K562 (cell line): Measurements from ENCODE around the gene UNC93B1. TPM values are rescaled to one million over a fixed set of nuclear protein-coding genes. Genes with fewer than 3 reads are reported as not detected.
A peak's percentile ranks its signal among the peaks of the same experiment; 100 is the strongest.

Experiments used
- ATAC-seq: fragments of 200-7000 bp; cut with Tn5 transposase; 3 replicates; pipeline ENCODE4 v1.9.1; 2020; ENCODE audit warnings: moderate library complexity
- BruUV-seq: library from RNA; stranded (reverse); fragments of 400-500 nt; replicated peaks from 2 replicates; lab custom pipeline; 2021; lab: Mats Ljungman, UMichigan
- CTCF ChIA-PET: fragments of 300-600 bp; formaldehyde crosslinking; extraction: SDS; loops from one replicate; lab custom pipeline; 2021; ENCODE audit warnings: low intra/inter-chr PET ratio; lab: Yijun Ruan, JAX
- POLR2A ChIA-PET: fragments of 300-600, 350-650 bp; sonication (Branson Sonifier 250); formaldehyde crosslinking; extraction: SDS; loops from one replicate; lab custom pipeline; 2021; ENCODE audit warnings: antibody characterized with exemption, inconsistent platforms; lab: Yijun Ruan, JAX
- DNase-seq, 4 experiments: peaks; one replicate each; pipeline versions ENCODE4 v3.0.0 to v3.0.0-alpha.2; 2011 to 2018; ENCODE audit warnings: low spot score in 3 of 4, mixed read lengths in 3 of 4; ENCODE audit errors: extremely low read depth in 1 of 4
- FAIRE-seq: peaks from 2 replicates; lab custom pipeline; 2011; peaks lifted over from hg19 to GRCh38; lab: Jason Lieb, UNC
- H2AFZ ChIP-seq: 2 replicates; pipeline ENCODE4 v1.6.0; 2011; ENCODE audit warnings: low read depth, low read length, control low read depth, inconsistent platforms
- H3K27ac ChIP-seq: fragments of 200-600 bp; 3 replicates; pipeline ENCODE4 v1.8.0; 2011; ENCODE audit warnings: low read depth, mild to moderate bottlenecking, control low read depth, inconsistent platforms, low read length, moderate library complexity, mixed read lengths; ENCODE audit errors: extremely low read depth
- H3K27me3 ChIP-seq, 2 experiments: fragments of 300-600 bp in 1 of 2; 2 replicates in 1 of 2; 3 replicates in 1 of 2; pipeline versions ENCODE4 v1.6.0 to v1.8.0; 2011; ENCODE audit warnings: inconsistent platforms in 2 of 2, low read length in 2 of 2, mild to moderate bottlenecking in 1 of 2, mixed read lengths in 1 of 2, moderate library complexity in 1 of 2; ENCODE audit not compliant: control insufficient read depth in 2 of 2, insufficient read depth in 2 of 2
- H3K36me3 ChIP-seq: fragments of 300-600 bp; 3 replicates; pipeline ENCODE4 v1.8.0; 2011; ENCODE audit warnings: mild to moderate bottlenecking, low read length, inconsistent platforms; ENCODE audit not compliant: control insufficient read depth, insufficient read depth
- H3K4me1 ChIP-seq, 2 experiments: fragments of 200-600 bp in 1 of 2; replicated peaks in 1 of 2; 2 replicates in 1 of 2; 3 replicates in 1 of 2; pipeline versions ENCODE4 v1.5.1 to v1.8.0; 2011; ENCODE audit warnings: inconsistent platforms in 2 of 2, low read length in 2 of 2, mild to moderate bottlenecking in 1 of 2, mixed read lengths in 1 of 2, moderate library complexity in 1 of 2; ENCODE audit not compliant: control insufficient read depth in 2 of 2, insufficient read depth in 2 of 2
- H3K4me2 ChIP-seq: 2 replicates; pipeline ENCODE4 v1.6.1; 2011; ENCODE audit warnings: low read length, control low read depth, inconsistent platforms, mixed read lengths; ENCODE audit not compliant: insufficient read depth
- H3K4me3 ChIP-seq: fragments of 200-600 bp; sonication (generic), shearing (Covaris generic); 2 replicates; pipeline ENCODE4 v1.5.1; 2016; ENCODE audit warnings: control low read depth, inconsistent platforms
- H3K79me2 ChIP-seq: fragments of 200-600 bp; 3 replicates; pipeline ENCODE4 v1.8.0; 2011; ENCODE audit warnings: low read length, inconsistent platforms; ENCODE audit not compliant: control insufficient read depth, insufficient read depth
- H3K9ac ChIP-seq, 2 experiments: 2 replicates each; pipeline versions ENCODE4 v1.6.0 to v1.6.1; 2011; ENCODE audit warnings: low read depth in 2 of 2, low read length in 2 of 2, control low read depth in 1 of 2, inconsistent platforms in 1 of 2, mild to moderate bottlenecking in 1 of 2, mixed read lengths in 1 of 2; ENCODE audit not compliant: insufficient read depth in 1 of 2
- H3K9me1 ChIP-seq: one replicate; pipeline ENCODE4 v1.6.0; 2011; ENCODE audit warnings: inconsistent platforms, mild to moderate bottlenecking, low read length, moderate library complexity; ENCODE audit not compliant: control insufficient read depth, insufficient read depth
- H3K9me3 ChIP-seq: replicated peaks from 2 replicates; pipeline ENCODE4 v1.5.1; 2011; ENCODE audit warnings: low read depth, low read length, inconsistent platforms; ENCODE audit not compliant: control insufficient read depth, insufficient read depth
- H4K20me1 ChIP-seq: replicated peaks from 2 replicates; pipeline ENCODE4 v1.6.1; 2011; ENCODE audit warnings: low read length, inconsistent platforms, mixed read lengths; ENCODE audit not compliant: control insufficient read depth, insufficient read depth
- BCOR ChIP-seq: fragments of 450-650 bp; IDR thresholded peaks from 2 replicates; pipeline ENCODE4 v1.6.1; 2016
- CHD1 ChIP-seq: fragments of 200-600 bp; sonication (generic); IDR thresholded peaks from one replicate; pipeline ENCODE4 v1.6.1; 2012; ENCODE audit warnings: mild to moderate bottlenecking, moderate library complexity, low read length, inconsistent platforms
- DDX20 ChIP-seq: fragments of 450-650 bp; IDR thresholded peaks from 2 replicates; pipeline ENCODE4 v1.6.1; 2016; ENCODE audit warnings: missing genetic modification characterization, low read depth, mild to moderate bottlenecking, missing compliant biosample characterization, moderate library complexity
- ERF ChIP-seq: fragments of 450-650 bp; formaldehyde crosslinking; IDR thresholded peaks from 2 replicates; pipeline ENCODE4 v1.4.0; 2020; ENCODE audit warnings: mild to moderate bottlenecking, mixed read lengths
- KHSRP ChIP-seq: fragments of 450-650 bp; IDR thresholded peaks from 2 replicates; pipeline ENCODE4 v1.6.1; 2017
- KLF10 ChIP-seq: fragments of 250-450 bp; sonication (Bioruptor Pico); IDR thresholded peaks from 2 replicates; pipeline ENCODE4 v1.6.1; 2021; ENCODE audit warnings: matching md5 sums
- NR2C2 ChIP-seq, 2 experiments: fragments of 200-800 bp in 1 of 2; sonication (Bioruptor generic) in 1 of 2; sonication (generic) in 1 of 2; formaldehyde crosslinking in 1 of 2; IDR thresholded peaks; 2 replicates each; pipeline versions ENCODE4 v1.6.1 to v1.8.0; 2016 to 2022; ENCODE audit warnings: mild to moderate bottlenecking in 1 of 2, missing compliant biosample characterization in 1 of 2, missing genetic modification characterization in 1 of 2, missing genetic modification reagents in 1 of 2
- RCOR1 ChIP-seq, 2 experiments: IDR thresholded peaks; 2 replicates each; pipeline ENCODE4 v1.6.1; 2012; ENCODE audit warnings: low read depth in 2 of 2, low read length in 2 of 2, borderline replicate concordance in 1 of 2, improper control_type of control experiment in 1 of 2
- TCF7 ChIP-seq: sonication (generic); IDR thresholded peaks from 2 replicates; pipeline ENCODE4 v1.6.1; 2016; ENCODE audit warnings: antibody characterized with exemption, borderline replicate concordance
- TFAP4 ChIP-seq: sonication (generic); formaldehyde crosslinking; IDR thresholded peaks from 2 replicates; pipeline ENCODE4 v1.8.0; 2022; ENCODE audit warnings: missing genetic modification reagents, mild to moderate bottlenecking, moderate library complexity, borderline replicate concordance
- ZFP36 ChIP-seq: fragments of 150-350 bp; IDR thresholded peaks from 2 replicates; pipeline ENCODE4 v1.6.1; 2018; ENCODE audit warnings: low read length, low read depth; ENCODE audit not compliant: partially characterized antibody
- ZNF212 ChIP-seq: fragments of 450-650 bp; formaldehyde crosslinking; IDR thresholded peaks from 2 replicates; pipeline ENCODE4 v1.4.0; 2020; ENCODE audit warnings: mild to moderate bottlenecking
- ZNF740 ChIP-seq, 3 experiments: fragments of 200-800 bp in 1 of 3; sonication (Bioruptor generic) in 1 of 3; sonication (generic) in 1 of 3; formaldehyde crosslinking in 1 of 3; IDR thresholded peaks; 2 replicates each; pipeline versions ENCODE4 v1.6.1 to v1.8.0; 2016 to 2022; ENCODE audit warnings: mild to moderate bottlenecking in 2 of 3, missing compliant biosample characterization in 2 of 3, missing genetic modification characterization in 2 of 3, missing genetic modification reagents in 1 of 3
- WGBS: fragments of 100-300 bp; shearing (Covaris generic); methylation state at CpG from one replicate; pipeline ENCODE4 v1.1.6; 2016; ENCODE audit warnings: low coverage, mixed read lengths; ENCODE audit not compliant: insufficient coverage; ENCODE audit errors: missing lambda C conversion rate; 5-methylcytosine and 5-hydroxymethylcytosine counted together
- in situ Hi-C: fragments of 300-500 bp; cut with MboI; formaldehyde crosslinking; loops from 4 replicates; pipeline ENCODE4 v1.15.0; 2018; ENCODE audit warnings: inconsistent platforms, mixed read lengths
- intact Hi-C: fragments of 100-400 bp; cut with micrococcal nuclease; formaldehyde crosslinking; loops from 2 replicates; pipeline ENCODE4 v1.14.2; 2022
- polyA plus RNA-seq, 8 experiments: library from polyadenylated mRNA; depleted of rRNA in 4 of 8; stranded (reverse) in 5 of 8; unstranded in 3 of 8; fragments of >200 nt; fragmentation: Nextera tagmentation in 2 of 8; fragmentation: Illumina TruSeq in 1 of 8; extraction: Ambion mirVana in 2 of 8; extraction: Trizol in 1 of 8; gene quantifications; 2 replicates each; pipeline versions ENCODE4 v1.2.1 to v1.2.3, GENCODE V29; 2011 to 2014; ENCODE audit warnings: inconsistent platforms in 1 of 8, missing spikeins in 1 of 8
- total RNA-seq, 7 experiments: library from RNA; depleted of rRNA in 6 of 7; stranded (reverse); fragments of >200 nt in 6 of 7; fragmentation: Illumina TruSeq in 2 of 7; extraction: Trizol in 2 of 7; gene quantifications; 2 replicates each; pipeline versions ENCODE4 v1.2.1 to v1.2.3, GENCODE V29; 2011 to 2021; ENCODE audit warnings: low replicate concordance in 1 of 7

The UNC93B1 gene
- total and polyA plus RNA-seq, 9 of the 15 experiments (the other 6 are each of a cell fraction or from before 2014, with no cell fraction given) = 0.10 to 13.6 (median 6.5) TPM

GRCh38 chr11:68008381-68009337 is 4.8 kb upstream of the UNC93B1 start:
- H3K9me1 ChIP-seq = no peaks in the 10 kb centered on the region
- peak overlapping the region in 1 of 2 experiments; percentile 17; a peak in 1 of 4 replicates for H3K9ac ChIP-seq
- intact Hi-C loops = loop anchor here (1.0 to 5.0 kb wide), 2 partner anchors 198 to 289 kb away; no protein-coding TSS in a partner anchor
- BruUV-seq = no TSS peak
- WGBS = 74% methylated on average over 18 of the region's 27 CpGs
- TF ChIP-seq ZFP36 (peak; percentile 69), TFAP4 (0 out of 2 replicates have a peak, but pooled peaks have one; percentile 31), CHD1 (no peak), BCOR (peak; percentile 70), ERF (no peak), KLF10 (0 out of 2 replicates have a peak, but pooled peaks have one; percentile 12), NR2C2 (CRISPR knock-in tag; IDR thresholded peaks at IDR 0.05) (0 out of 2 replicates have a peak, but pooled peaks have one; percentile 3), NR2C2 (tag; IDR thresholded peaks at IDR 0.05) (no peak), RCOR1 (IDR thresholded peaks at IDR 0.05; ENCODE audit: borderline replicate concordance in 1 of 2, low read depth in 2 of 2, low read length in 2 of 2) (0 out of 4 replicates have a peak, but pooled peaks of 1 of the 2 experiments have one; percentile 18), KHSRP (no peak), ZNF740 (CRISPR knock-in tag; IDR thresholded peaks at IDR 0.05) (peak; percentile 68; the same call in 1 of the 2 replicates), ZNF740 (tag; IDR thresholded peaks at IDR 0.05) (no peak), DDX20 (tag) (no peak), ZNF212 (CRISPR knock-in tag) (no peak), TCF7 (no peak)
- DNase-seq (no peak), ATAC-seq (no peak), FAIRE-seq (no peak)
- peaks cover 31 to 63% of the 10 kb centered on the region in 2 experiments for H3K4me1 ChIP-seq
- peak overlapping the region; percentile 96; the same call in 1 of the 2 replicates for H2AFZ ChIP-seq
- no peaks in the 10 kb centered on the region for H4K20me1 ChIP-seq
- H3K79me2 ChIP-seq = no peaks in the 10 kb centered on the region
- peak overlapping the region; percentile 49; the same call in 1 of the 3 replicates for H3K27ac ChIP-seq
- no peaks in the 10 kb centered on the region for H3K9me3 ChIP-seq
- H3K36me3 ChIP-seq = no peaks in the 10 kb centered on the region
- H3K27me3 ChIP-seq = no peaks in the 10 kb centered on the region
- peak overlapping the region; percentile 71 for H3K4me2 ChIP-seq
- in situ Hi-C loops = no loop called here
- POLR2A ChIA-PET = interaction anchor here (0.6 to 1.3 kb wide), 4 partner anchors 10 to 225 kb away, joined by 3 to 6 read pairs (median 3); no protein-coding TSS in a partner anchor
- CTCF ChIA-PET = interaction anchor here (1.5 to 1.6 kb wide), 2 partner anchors 12 to 289 kb away, joined by 3 to 5 read pairs; no protein-coding TSS in a partner anchor
- no peak overlapping the region for H3K4me3 ChIP-seq
